ENCODE measurements around the gene CARF. TPM values are rescaled to one million over a fixed set of nuclear protein-coding genes. Genes with fewer than 3 reads are reported as not detected.

Gene CARF
- total RNA-seq, 4 donors from 2014 or later = 8.2 to 19.6 (median 11.9) TPM

DNA sequence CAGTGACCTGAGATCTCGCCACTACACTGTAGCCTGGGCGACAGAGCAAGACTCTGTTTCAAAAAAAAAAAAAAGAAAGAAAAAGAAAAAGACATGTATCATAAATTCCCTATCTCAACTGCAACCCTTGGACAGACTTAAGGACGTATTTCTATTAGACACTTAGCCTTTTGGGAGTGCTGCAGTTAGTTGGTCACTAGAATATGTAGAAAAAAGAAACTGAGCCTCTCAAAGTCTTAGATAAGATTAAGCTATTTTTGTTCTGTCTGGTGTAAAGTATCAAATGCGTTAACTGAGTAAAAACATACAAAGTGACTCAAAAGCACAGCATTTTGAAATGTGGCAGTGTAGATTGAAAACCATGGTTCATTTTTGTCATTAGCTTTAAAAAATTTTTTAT, 109.9 kb downstream of the CARF start:
- TF ChIP-seq CTCF (IDR thresholded peaks at IDR 0.05; ENCODE audit: low read depth) = no peak

DNA sequence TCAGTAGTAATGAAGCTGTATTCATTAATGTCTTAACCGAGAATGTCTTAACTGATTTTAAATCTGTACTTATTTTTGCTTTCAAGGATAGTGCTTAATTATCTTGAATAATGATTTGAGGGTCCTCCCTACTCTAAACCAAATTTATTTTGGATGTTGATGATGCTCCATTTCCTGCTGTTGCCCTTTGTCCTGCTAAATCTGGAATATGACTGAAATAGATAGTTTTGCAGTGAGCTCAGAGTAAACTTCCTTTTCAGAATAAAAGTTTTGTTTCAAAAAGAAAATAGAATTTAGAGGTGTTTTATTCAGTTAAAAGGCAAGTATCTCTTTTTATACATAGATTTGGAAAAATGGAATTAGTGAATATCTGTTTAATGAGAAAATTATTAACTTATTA, 110.7 kb downstream of the CARF start:
- TF ChIP-seq CTCF (IDR thresholded peaks at IDR 0.05; ENCODE audit: low read depth) = no peak

- no peak for TF ChIP-seq CTCF (IDR thresholded peaks at IDR 0.05; ENCODE audit: low read depth)
Measured at GRCh38 chr2:203025592-203025991, 113.5 kb downstream of the CARF start.

DNA sequence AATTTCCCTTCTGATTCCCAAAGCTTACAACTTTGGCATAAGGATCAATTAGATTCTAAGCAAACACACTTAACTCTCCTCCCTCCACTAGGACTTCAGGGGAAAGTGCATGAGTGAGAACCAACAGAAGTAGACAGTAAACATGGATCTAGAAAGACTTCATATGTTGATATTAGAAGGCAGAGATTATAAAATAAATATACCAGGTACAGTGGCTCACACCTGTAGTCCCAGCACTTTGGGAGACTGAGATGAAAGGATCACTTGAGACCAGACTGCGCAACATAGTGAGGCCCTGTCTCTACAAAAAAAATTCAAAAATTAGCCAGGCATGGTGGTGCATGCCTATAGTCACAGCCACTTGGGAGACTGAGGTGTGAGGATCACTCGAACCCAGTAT, 118.5 kb downstream of the CARF start:
- TF ChIP-seq CTCF (IDR thresholded peaks at IDR 0.05; ENCODE audit: low read depth) = no peak

DNA sequence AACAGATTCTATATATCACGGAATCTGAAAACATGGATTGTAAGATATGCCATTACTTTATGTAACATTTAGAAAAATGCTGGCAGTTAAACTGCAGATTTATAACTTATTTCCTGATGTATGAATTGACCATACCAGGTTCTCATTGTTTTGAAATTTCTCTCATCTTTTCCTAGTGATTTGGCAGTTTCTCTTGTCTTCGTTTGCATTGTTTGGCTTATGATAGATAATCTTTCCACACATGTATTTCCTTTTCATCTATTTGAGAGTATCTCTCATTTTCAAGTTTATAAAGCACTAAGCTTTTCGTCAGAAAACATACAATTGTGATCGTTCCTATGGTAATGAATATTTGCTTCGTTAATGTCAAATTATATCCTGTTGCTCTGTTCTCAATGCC, 118.9 kb downstream of the CARF start:
- TF ChIP-seq CTCF (IDR thresholded peaks at IDR 0.05; ENCODE audit: low read depth) = no peak

DNA sequence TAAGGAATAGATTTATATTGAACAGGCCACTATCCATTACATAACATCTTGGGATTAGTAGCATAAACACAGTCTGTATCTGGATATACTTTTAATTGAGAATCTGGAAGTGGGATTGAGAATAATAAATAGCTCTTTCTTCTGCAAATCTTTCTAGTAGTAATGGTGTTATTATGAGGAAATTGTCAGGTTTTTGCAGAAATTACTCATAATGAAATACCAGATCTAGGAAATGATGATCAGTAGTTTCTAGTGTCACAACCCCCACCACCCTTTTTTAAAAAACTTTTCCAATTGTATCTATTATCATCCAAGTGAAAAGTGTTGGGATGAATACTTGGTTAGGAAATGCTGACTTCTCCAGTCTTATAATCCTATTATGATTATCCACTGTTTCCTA, 121.3 kb downstream of the CARF start:
- TF ChIP-seq CTCF (IDR thresholded peaks at IDR 0.05; ENCODE audit: low read depth) = no peak

GRCh38 chr2:203035879-203036470, 123.9 kb downstream of the CARF start:
- no peak for TF ChIP-seq CTCF (IDR thresholded peaks at IDR 0.05; ENCODE audit: low read depth)

Small RNA genes lying within 50 kb of the gene (small RNA-seq; reads per million reads assigned to genes)
- not detected for gene AC010900.2

Other genes starting within 250 kb of the CARF start
- gene ICA1L, start 40.5 kb upstream of the CARF start, total RNA-seq = 10 to 100 TPM in 3 of 4 donors, 1 to 10 TPM in 1; 8.0 to 16.7 (median 11.6) TPM
- gene WDR12, start 602 bp upstream of the CARF start, total RNA-seq = 10 to 100 TPM in 3 of 4 donors, 1 to 10 TPM in 1; 4.7 to 18.0 (median 13.9) TPM
- 10 to 100 TPM; 45.0 to 80.9 (median 54.3) TPM for gene NBEAL1, start 102.6 kb downstream of the CARF start, total RNA-seq

All from subcutaneous adipose tissue (tissue), 4 donors.